Loucy (cell line): ENCODE data around the gene NCDN.

ENCODE experiments used
- EZH2phosphoT487 ChIP-seq: fragments of 200-600 bp; IDR thresholded peaks from 2 replicates; pipeline ENCODE4 v1.6.1; 2018; ENCODE audit warnings: antibody characterized with exemption, mild to moderate bottlenecking, moderate library complexity, borderline replicate concordance
- TF ChIP-seq, protein P1 (sequence below): fragments of 200-600 bp; sonication (generic); conservative IDR thresholded peaks from 2 replicates; pipeline ENCODE4 v1.5.1; 2014; ENCODE audit warnings: mild to moderate bottlenecking, antibody characterized with exemption, low read length

DNA sequence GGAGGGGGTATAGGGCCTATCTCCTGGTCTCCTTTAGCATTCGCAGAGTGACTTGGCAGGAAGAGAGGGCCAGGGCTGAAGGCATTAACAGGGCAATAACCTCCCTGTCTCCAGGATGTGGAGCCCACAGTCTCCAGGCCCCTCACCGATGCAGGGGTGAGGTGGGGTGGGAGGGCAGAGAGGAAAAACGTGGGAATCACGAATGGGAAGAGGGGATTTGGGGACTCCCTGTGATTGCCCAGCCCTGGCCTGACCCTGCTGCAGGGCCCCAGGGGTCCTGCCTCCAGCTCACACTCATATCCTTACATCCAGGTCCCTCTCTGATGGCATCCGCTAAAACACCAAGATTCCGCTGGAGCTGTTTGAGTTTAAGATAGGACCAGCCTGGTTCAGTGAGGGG, 30.1 kb downstream of the NCDN start:
- TF ChIP-seq, protein P1, sequence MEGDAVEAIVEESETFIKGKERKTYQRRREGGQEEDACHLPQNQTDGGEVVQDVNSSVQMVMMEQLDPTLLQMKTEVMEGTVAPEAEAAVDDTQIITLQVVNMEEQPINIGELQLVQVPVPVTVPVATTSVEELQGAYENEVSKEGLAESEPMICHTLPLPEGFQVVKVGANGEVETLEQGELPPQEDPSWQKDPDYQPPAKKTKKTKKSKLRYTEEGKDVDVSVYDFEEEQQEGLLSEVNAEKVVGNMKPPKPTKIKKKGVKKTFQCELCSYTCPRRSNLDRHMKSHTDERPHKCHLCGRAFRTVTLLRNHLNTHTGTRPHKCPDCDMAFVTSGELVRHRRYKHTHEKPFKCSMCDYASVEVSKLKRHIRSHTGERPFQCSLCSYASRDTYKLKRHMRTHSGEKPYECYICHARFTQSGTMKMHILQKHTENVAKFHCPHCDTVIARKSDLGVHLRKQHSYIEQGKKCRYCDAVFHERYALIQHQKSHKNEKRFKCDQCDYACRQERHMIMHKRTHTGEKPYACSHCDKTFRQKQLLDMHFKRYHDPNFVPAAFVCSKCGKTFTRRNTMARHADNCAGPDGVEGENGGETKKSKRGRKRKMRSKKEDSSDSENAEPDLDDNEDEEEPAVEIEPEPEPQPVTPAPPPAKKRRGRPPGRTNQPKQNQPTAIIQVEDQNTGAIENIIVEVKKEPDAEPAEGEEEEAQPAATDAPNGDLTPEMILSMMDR, result no peak
- TF ChIP-seq EZH2phosphoT487, result no peak
